HEK293 (cell line): ENCODE measurements around the gene STRN3.

Source experiments
- CTCF ChIA-PET: fragments of 350-600 bp; formaldehyde crosslinking; extraction: SDS; loops from one replicate; lab custom pipeline; 2021; ENCODE audit warnings: antibody characterized with exemption; lab: Yijun Ruan, JAX
- POLR2A ChIA-PET: fragments of 300-600 bp; formaldehyde crosslinking; extraction: SDS; loops from one replicate; lab custom pipeline; 2020; ENCODE audit warnings: antibody characterized with exemption, inconsistent platforms; lab: Yijun Ruan, JAX
- H3K27ac ChIP-seq: fragments of 200-500 bp; sonication (Bioruptor generic); 2 replicates; pipeline ENCODE4 v1.5.1; 2014; ENCODE audit warnings: low read depth, low read length, control low read depth, inconsistent platforms; ENCODE audit errors: extremely low read depth
- H3K36me3 ChIP-seq, 2 experiments: fragments of 200-500 bp in 1 of 2; sonication (Bioruptor generic) in 1 of 2; 1 replicate in 1 of 2; 2 replicates in 1 of 2; pipeline ENCODE4 v1.5.1; 2014 to 2017; ENCODE audit warnings: inconsistent platforms in 2 of 2, low read length in 2 of 2; ENCODE audit not compliant: control insufficient read depth in 2 of 2, insufficient read depth in 1 of 2
- H3K4me1 ChIP-seq: fragments of 200-500 bp; sonication (Bioruptor generic); 2 replicates; pipeline ENCODE4 v1.5.1; 2014; ENCODE audit warnings: mild to moderate bottlenecking, low read length, inconsistent platforms; ENCODE audit not compliant: control insufficient read depth, insufficient read depth
- H3K4me3 ChIP-seq: 2 replicates; pipeline ENCODE4 v1.5.1; 2011; ENCODE audit warnings: low read depth, mild to moderate bottlenecking, control low read depth, low read length, moderate library complexity
- H3K9me3 ChIP-seq: fragments of 200-500 bp; sonication (Bioruptor generic); 2 replicates; pipeline ENCODE4 v1.5.1; 2014; ENCODE audit warnings: low read depth, low read length, inconsistent platforms; ENCODE audit not compliant: control insufficient read depth, insufficient read depth
- EGR2 ChIP-seq: fragments of 450-650 bp; formaldehyde crosslinking; IDR thresholded peaks from 2 replicates; pipeline ENCODE4 v1.5.1; 2016; ENCODE audit warnings: low read depth, missing biosample characterization, missing genetic modification characterization
- GLIS1 ChIP-seq: fragments of 450-650 bp; formaldehyde crosslinking; IDR thresholded peaks from 2 replicates; pipeline ENCODE4 v1.5.1; 2016; ENCODE audit warnings: missing biosample characterization, missing genetic modification characterization
- KLF8 ChIP-seq: fragments of 450-650 bp; formaldehyde crosslinking; IDR thresholded peaks from 2 replicates; pipeline ENCODE4 v1.5.1; 2016; ENCODE audit warnings: missing biosample characterization, missing genetic modification characterization
- RBAK ChIP-seq: fragments of 450-650 bp; formaldehyde crosslinking; IDR thresholded peaks from 2 replicates; pipeline ENCODE4 v1.5.1; 2016; ENCODE audit warnings: missing biosample characterization, missing genetic modification characterization
- SCRT1 ChIP-seq: fragments of 450-650 bp; formaldehyde crosslinking; IDR thresholded peaks from 2 replicates; pipeline ENCODE4 v1.5.1; 2016; ENCODE audit warnings: missing biosample characterization, missing genetic modification characterization, borderline replicate concordance
- TCF7L2 ChIP-seq: IDR thresholded peaks from 2 replicates; pipeline ENCODE4 v1.6.1; 2011; ENCODE audit warnings: low read depth, mild to moderate bottlenecking, inconsistent platforms, low read length, moderate library complexity, borderline replicate concordance
- ZEB2 ChIP-seq: fragments of 450-650 bp; formaldehyde crosslinking; IDR thresholded peaks from 2 replicates; pipeline ENCODE4 v1.5.1; 2016; ENCODE audit warnings: missing biosample characterization, missing genetic modification characterization
- ZFP37 ChIP-seq: fragments of 450-650 bp; formaldehyde crosslinking; IDR thresholded peaks from 2 replicates; pipeline ENCODE4 v1.5.1; 2016; ENCODE audit warnings: missing biosample characterization, missing genetic modification characterization
- ZNF114 ChIP-seq: fragments of 450-650 bp; formaldehyde crosslinking; IDR thresholded peaks from 2 replicates; pipeline ENCODE4 v1.5.0; 2017; ENCODE audit warnings: missing biosample characterization, missing genetic modification characterization
- ZNF223 ChIP-seq: fragments of 450-650 bp; formaldehyde crosslinking; IDR thresholded peaks from 2 replicates; pipeline ENCODE4 v1.5.1; 2016; ENCODE audit warnings: missing biosample characterization, missing genetic modification characterization
- ZNF239 ChIP-seq: fragments of 450-650 bp; formaldehyde crosslinking; IDR thresholded peaks from 2 replicates; pipeline ENCODE4 v1.5.1; 2016; ENCODE audit warnings: missing biosample characterization, missing genetic modification characterization
- ZNF266 ChIP-seq: fragments of 450-650 bp; formaldehyde crosslinking; IDR thresholded peaks from 2 replicates; pipeline ENCODE4 v1.5.1; 2016; ENCODE audit warnings: missing biosample characterization, missing genetic modification characterization, low read depth
- ZNF302 ChIP-seq: fragments of 450-650 bp; formaldehyde crosslinking; IDR thresholded peaks from 2 replicates; pipeline ENCODE4 v1.5.1; 2016; ENCODE audit warnings: missing biosample characterization, missing genetic modification characterization, low read depth
- ZNF48 ChIP-seq: fragments of 450-650 bp; formaldehyde crosslinking; IDR thresholded peaks from 2 replicates; pipeline ENCODE4 v1.5.1; 2016; ENCODE audit warnings: missing biosample characterization, missing genetic modification characterization
- ZNF501 ChIP-seq: fragments of 450-650 bp; formaldehyde crosslinking; IDR thresholded peaks from 2 replicates; pipeline ENCODE4 v1.5.1; 2016; ENCODE audit warnings: missing biosample characterization, missing genetic modification characterization
- ZNF585B ChIP-seq: fragments of 450-650 bp; formaldehyde crosslinking; IDR thresholded peaks from 2 replicates; pipeline ENCODE4 v1.5.1; 2016; ENCODE audit warnings: missing biosample characterization, missing genetic modification characterization
- ZNF600 ChIP-seq: fragments of 450-650 bp; formaldehyde crosslinking; IDR thresholded peaks from 2 replicates; pipeline ENCODE4 v1.5.1; 2016; ENCODE audit warnings: missing biosample characterization, missing genetic modification characterization
- ZNF670 ChIP-seq: fragments of 450-650 bp; formaldehyde crosslinking; IDR thresholded peaks from 2 replicates; pipeline ENCODE4 v1.5.1; 2016; ENCODE audit warnings: missing biosample characterization, missing genetic modification characterization, low read depth
- ZNF768 ChIP-seq: fragments of 450-650 bp; formaldehyde crosslinking; IDR thresholded peaks from 2 replicates; pipeline ENCODE4 v1.5.1; 2018; ENCODE audit warnings: missing biosample characterization, mild to moderate bottlenecking, missing genetic modification characterization
- TF ChIP-seq, protein P1 (sequence below): fragments of 450-650 bp; formaldehyde crosslinking; IDR thresholded peaks from 2 replicates; pipeline ENCODE4 v1.5.1; 2016; ENCODE audit warnings: missing biosample characterization, missing genetic modification characterization, borderline replicate concordance
- TF ChIP-seq, protein P2 (sequence below): fragments of 450-650 bp; formaldehyde crosslinking; IDR thresholded peaks from 2 replicates; pipeline ENCODE4 v1.5.1; 2016; ENCODE audit warnings: missing biosample characterization, missing genetic modification characterization

Gene STRN3

DNA sequence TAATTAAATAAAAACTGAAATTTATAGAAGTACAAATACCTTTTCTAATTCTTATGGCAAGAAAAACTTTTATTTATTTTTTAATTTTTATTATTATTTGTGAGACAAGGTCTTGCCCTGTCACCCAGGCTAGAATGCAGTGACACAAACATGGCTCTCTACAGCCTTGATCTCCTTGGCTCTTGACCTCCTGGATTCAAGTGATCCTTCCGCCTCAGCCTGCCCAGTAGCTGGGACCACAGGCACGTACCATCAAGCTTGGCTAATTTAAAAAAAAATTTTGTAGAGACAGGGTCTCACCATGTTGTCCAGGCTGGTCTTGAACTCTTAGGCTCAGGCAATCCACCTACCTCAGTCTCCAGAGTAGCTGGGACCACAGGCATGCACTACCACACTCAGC lies 104.4 kb downstream of the STRN3 start:
- TF ChIP-seq ZNF223 (no peak), EGR2 (tag by site-specific recombination) (no peak), KLF8 (no peak), ZNF239 (tag by site-specific recombination) (no peak), RBAK (tag by site-specific recombination) (no peak), ZNF266 (tag by site-specific recombination) (no peak), ZNF114 (tag by site-specific recombination) (no peak), TCF7L2 (no peak), ZNF600 (tag by site-specific recombination) (no peak), SCRT1 (tag by site-specific recombination) (no peak)
- TF ChIP-seq, protein P1, sequence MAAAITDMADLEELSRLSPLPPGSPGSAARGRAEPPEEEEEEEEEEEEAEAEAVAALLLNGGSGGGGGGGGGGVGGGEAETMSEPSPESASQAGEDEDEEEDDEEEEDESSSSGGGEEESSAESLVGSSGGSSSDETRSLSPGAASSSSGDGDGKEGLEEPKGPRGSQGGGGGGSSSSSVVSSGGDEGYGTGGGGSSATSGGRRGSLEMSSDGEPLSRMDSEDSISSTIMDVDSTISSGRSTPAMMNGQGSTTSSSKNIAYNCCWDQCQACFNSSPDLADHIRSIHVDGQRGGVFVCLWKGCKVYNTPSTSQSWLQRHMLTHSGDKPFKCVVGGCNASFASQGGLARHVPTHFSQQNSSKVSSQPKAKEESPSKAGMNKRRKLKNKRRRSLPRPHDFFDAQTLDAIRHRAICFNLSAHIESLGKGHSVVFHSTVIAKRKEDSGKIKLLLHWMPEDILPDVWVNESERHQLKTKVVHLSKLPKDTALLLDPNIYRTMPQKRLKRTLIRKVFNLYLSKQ (tag by site-specific recombination): no peak
- TF ChIP-seq, protein P2, sequence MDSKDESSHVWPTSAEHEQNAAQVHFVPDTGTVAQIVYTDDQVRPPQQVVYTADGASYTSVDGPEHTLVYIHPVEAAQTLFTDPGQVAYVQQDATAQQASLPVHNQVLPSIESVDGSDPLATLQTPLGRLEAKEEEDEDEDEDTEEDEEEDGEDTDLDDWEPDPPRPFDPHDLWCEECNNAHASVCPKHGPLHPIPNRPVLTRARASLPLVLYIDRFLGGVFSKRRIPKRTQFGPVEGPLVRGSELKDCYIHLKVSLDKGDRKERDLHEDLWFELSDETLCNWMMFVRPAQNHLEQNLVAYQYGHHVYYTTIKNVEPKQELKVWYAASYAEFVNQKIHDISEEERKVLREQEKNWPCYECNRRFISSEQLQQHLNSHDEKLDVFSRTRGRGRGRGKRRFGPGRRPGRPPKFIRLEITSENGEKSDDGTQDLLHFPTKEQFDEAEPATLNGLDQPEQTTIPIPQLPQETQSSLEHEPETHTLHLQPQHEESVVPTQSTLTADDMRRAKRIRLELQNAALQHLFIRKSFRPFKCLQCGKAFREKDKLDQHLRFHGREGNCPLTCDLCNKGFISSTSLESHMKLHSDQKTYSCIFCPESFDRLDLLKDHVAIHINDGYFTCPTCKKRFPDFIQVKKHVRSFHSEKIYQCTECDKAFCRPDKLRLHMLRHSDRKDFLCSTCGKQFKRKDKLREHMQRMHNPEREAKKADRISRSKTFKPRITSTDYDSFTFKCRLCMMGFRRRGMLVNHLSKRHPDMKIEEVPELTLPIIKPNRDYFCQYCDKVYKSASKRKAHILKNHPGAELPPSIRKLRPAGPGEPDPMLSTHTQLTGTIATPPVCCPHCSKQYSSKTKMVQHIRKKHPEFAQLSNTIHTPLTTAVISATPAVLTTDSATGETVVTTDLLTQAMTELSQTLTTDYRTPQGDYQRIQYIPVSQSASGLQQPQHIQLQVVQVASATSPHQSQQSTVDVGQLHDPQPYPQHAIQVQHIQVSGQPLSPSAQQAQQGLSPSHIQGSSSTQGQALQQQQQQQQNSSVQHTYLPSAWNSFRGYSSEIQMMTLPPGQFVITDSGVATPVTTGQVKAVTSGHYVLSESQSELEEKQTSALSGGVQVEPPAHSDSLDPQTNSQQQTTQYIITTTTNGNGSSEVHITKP (tag by site-specific recombination): no peak
- Histone ChIP-seq H3K4me3 (no peak overlapping the region), H3K36me3 (peaks cover 18 to 20% of the 10 kb centered on the region in 2 experiments), H3K27ac (no peak overlapping the region), H3K4me1 (no peaks in the 10 kb centered on the region), H3K9me3 (no peaks in the 10 kb centered on the region)
- ChIA-PET POLR2A (no interaction called here), CTCF (no interaction called here)

- H3K9me3 ChIP-seq: no peaks in the 10 kb centered on the region
- peaks cover 18 to 20% of the 10 kb centered on the region in 2 experiments for H3K36me3 ChIP-seq
- POLR2A ChIA-PET: interaction anchor here (0.6 kb wide), 1 partner anchor 74 kb away, joined by 3 read pairs; no protein-coding TSS in a partner anchor
- TF ChIP-seq ZNF48 (tag by site-specific recombination) (no peak), ZNF114 (tag by site-specific recombination) (no peak), ZNF302 (tag by site-specific recombination) (no peak), ZEB2 (no peak), ZNF585B (no peak), GLIS1 (tag by site-specific recombination) (no peak), ZFP37 (tag by site-specific recombination) (no peak), ZNF501 (tag by site-specific recombination) (no peak), ZNF768 (tag by site-specific recombination) (no peak), ZNF670 (tag by site-specific recombination) (no peak), ZNF266 (tag by site-specific recombination) (no peak)
- TF ChIP-seq, protein P1 (tag by site-specific recombination): no peak
- CTCF ChIA-PET: no interaction called here
- H3K27ac ChIP-seq: no peak overlapping the region
- no peak overlapping the region for H3K4me3 ChIP-seq
- no peaks in the 10 kb centered on the region for H3K4me1 ChIP-seq
These were observed 104.9 kb downstream of the STRN3 start for GRCh38 chr14:30921305-30921704.
